Measurements from ENCODE around the gene AFAP1L2.

- TF ChIP-seq CTCF (conservative IDR thresholded peaks at IDR 0.05; ENCODE audit: low read length): no peak
- no peak for TF ChIP-seq EZH2phosphoT487 (IDR thresholded peaks at IDR 0.05; ENCODE audit: borderline replicate concordance, low read depth, low read length)
These were observed 36.8 kb downstream of the AFAP1L2 start for GRCh38 chr10:114367351-114368056.
